Muscle layer of colon (tissue), 2 donors: ENCODE data around the gene SPRR2F.
"Not testable (repeated sequence)": the region's sequence is repeated elsewhere in the genome, so short reads cannot be mapped to it uniquely, and the experiment has no call there.

Experiments
- H3K27ac ChIP-seq: one replicate; pipeline ENCODE4 v1.7.0; 2013; ENCODE audit warnings: low read depth, mild to moderate bottlenecking, low read length, moderate library complexity
- H3K27me3 ChIP-seq, 2 donors: one replicate each; pipeline ENCODE4 v1.7.0; 2013; ENCODE audit warnings: low read length in 2 of 2, mild to moderate bottlenecking in 2 of 2; ENCODE audit not compliant: insufficient read depth in 2 of 2, control insufficient read depth in 1 of 2
- H3K36me3 ChIP-seq: one replicate; pipeline ENCODE4 v1.7.0; 2013; ENCODE audit warnings: mild to moderate bottlenecking, low read length; ENCODE audit not compliant: insufficient read depth
- H3K4me1 ChIP-seq: one replicate; pipeline ENCODE4 v1.7.0; 2013; ENCODE audit warnings: mild to moderate bottlenecking, low read length; ENCODE audit not compliant: insufficient read depth
- H3K4me3 ChIP-seq, 2 donors: one replicate each; pipeline ENCODE4 v1.7.0; 2013; ENCODE audit warnings: low read length in 2 of 2, low read depth in 1 of 2, mild to moderate bottlenecking in 1 of 2, moderate library complexity in 1 of 2
- H3K9ac ChIP-seq: one replicate; pipeline ENCODE4 v1.7.0; 2013; ENCODE audit warnings: low read length
- H3K9me3 ChIP-seq: one replicate; pipeline ENCODE4 v1.7.0; 2013; ENCODE audit warnings: mild to moderate bottlenecking, low read length
- donor health status: abdominal sarcoma.
- donor health status: Adenocarcinoma of cecum.

Gene SPRR2F, protein sequence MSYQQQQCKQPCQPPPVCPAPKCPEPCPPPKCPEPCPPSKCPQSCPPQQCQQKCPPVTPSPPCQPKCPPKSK

DNA sequence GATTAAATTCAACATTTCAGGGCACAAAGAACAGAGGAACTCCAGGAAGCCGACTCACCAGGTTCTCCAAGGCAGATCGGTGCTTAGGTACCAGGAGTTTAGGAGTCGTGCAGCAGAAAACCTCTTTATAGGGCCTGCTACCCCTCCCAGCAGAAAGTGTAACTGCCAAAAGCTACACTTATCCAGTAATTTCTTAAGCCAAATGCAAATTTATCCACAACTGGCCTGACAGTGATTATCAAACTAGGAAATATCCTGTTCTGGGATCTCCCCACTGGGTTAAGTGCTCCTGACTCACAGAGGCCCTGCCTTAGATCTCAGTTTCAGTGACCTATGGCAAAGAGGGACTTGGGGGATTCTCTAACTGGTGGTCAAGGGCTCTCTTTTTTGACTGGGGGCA is at the start of gene SPRR2F:
Gene SPRR2F (minus strand): TSS at position 101 of the 400 bp plus-strand sequence. CDS start 783 bp downstream, outside the sequence.
- H3K9ac ChIP-seq: no peak within 1 kb of the TSS
- H3K36me3 ChIP-seq: no peaks in the 10 kb centered on the region
- no peaks in the 10 kb centered on the region for H3K27me3 ChIP-seq
- no peaks in the 10 kb centered on the region for H3K4me1 ChIP-seq
- no peaks in the 10 kb centered on the region for H3K9me3 ChIP-seq
- no peak within 1 kb of the TSS for H3K4me3 ChIP-seq
- H3K27ac ChIP-seq: no peak within 1 kb of the TSS

GRCh38 chr1:153155541-153155940 is 42.2 kb upstream of the SPRR2F start:
- Histone ChIP-seq H3K4me1 (no peaks in the 10 kb centered on the region), H3K36me3 (no peaks in the 10 kb centered on the region), H3K27me3 (no peaks in the 10 kb centered on the region), H3K9me3 (peaks cover 3% of the 10 kb centered on the region), H3K9ac (no peak overlapping the region), H3K27ac (no peak overlapping the region), H3K4me3 (no peak overlapping the region)

DNA sequence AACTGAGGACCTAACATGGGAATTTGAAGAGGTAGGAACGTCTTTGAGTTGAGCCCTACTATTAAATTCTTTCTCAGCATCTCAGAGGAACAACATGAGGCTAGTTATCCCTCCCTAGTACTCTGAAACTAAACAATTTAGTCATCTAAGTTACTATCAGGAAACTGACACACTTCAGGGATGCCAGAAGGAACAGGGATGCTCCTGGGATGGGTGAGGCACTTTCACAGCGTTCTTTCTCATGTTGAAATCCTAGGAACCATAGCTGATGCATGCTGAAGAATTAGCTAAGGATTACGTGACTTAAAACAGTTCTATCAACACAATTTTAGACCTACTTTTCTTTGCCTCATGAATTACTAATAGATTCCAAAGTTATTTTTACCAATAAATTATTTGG is 39.2 kb upstream of the SPRR2F start:
- no peak overlapping the region for H3K27ac ChIP-seq
- no peaks in the 10 kb centered on the region for H3K27me3 ChIP-seq
- H3K9ac ChIP-seq: no peak overlapping the region
- no peaks in the 10 kb centered on the region for H3K4me1 ChIP-seq
- no peak overlapping the region for H3K4me3 ChIP-seq
- H3K9me3 ChIP-seq: no peaks in the 10 kb centered on the region
- H3K36me3 ChIP-seq: no peaks in the 10 kb centered on the region

GRCh38 chr1:153150846-153151245 is 37.5 kb upstream of the SPRR2F start, which contains the start of gene SPRR2G:
TSS of gene SPRR2G (minus strand) at chr1:153150890. CDS start at chr1:153150110, 780 bp downstream.
- no peaks in the 10 kb centered on the region for H3K4me1 ChIP-seq
- H3K9ac ChIP-seq: no peak within 1 kb of the TSS
- no peaks in the 10 kb centered on the region for H3K27me3 ChIP-seq
- H3K9me3 ChIP-seq: no peaks in the 10 kb centered on the region
- no peaks in the 10 kb centered on the region for H3K36me3 ChIP-seq
- no peak within 1 kb of the TSS for H3K4me3 ChIP-seq
- H3K27ac ChIP-seq: no peak within 1 kb of the TSS

- Histone ChIP-seq H3K36me3 (no peaks in the 10 kb centered on the region), H3K27me3 (no peaks in the 10 kb centered on the region), H3K9ac (no peak overlapping the region), H3K4me3 (no peak overlapping the region), H3K27ac (no peak overlapping the region), H3K9me3 (no peaks in the 10 kb centered on the region), H3K4me1 (no peaks in the 10 kb centered on the region)
These were observed 28.1 kb upstream of the SPRR2F start for GRCh38 chr1:153141377-153141776.

GRCh38 chr1:153140484-153140883 is 27.2 kb upstream of the SPRR2F start:
- Histone ChIP-seq H3K27ac (no peak overlapping the region), H3K4me3 (no peak overlapping the region), H3K36me3 (no peaks in the 10 kb centered on the region), H3K9ac (no peak overlapping the region), H3K27me3 (no peaks in the 10 kb centered on the region), H3K4me1 (no peaks in the 10 kb centered on the region), H3K9me3 (no peaks in the 10 kb centered on the region)

DNA sequence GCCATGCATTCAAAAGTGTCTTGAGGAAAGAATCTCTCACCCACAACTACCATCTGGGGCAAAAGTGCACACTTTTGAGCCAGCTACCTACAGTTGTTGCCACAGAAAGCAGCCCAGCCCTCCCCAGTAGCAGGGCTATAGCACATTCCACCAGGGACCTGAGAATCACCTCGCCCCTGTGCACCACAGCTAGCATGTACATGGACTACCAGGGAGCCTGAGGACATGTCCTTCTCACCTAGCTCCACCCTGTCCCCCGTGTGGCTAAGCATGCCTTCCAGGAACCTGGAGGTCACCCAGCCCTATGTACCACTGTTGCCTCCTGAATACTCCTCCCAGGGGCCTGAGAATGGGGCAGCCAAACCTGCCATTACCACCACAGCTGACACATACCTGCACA is 20.4 kb upstream of the SPRR2F start:
- Histone ChIP-seq H3K27ac (no peak overlapping the region), H3K36me3 (no peaks in the 10 kb centered on the region), H3K4me3 (no peak overlapping the region), H3K9me3 (no peaks in the 10 kb centered on the region), H3K27me3 (no peaks in the 10 kb centered on the region), H3K4me1 (no peaks in the 10 kb centered on the region), H3K9ac (no peak overlapping the region)

GRCh38 chr1:153133267-153133666 is 20.0 kb upstream of the SPRR2F start:
- Histone ChIP-seq H3K4me3 (no peak overlapping the region), H3K36me3 (no peaks in the 10 kb centered on the region), H3K9ac (no peak overlapping the region), H3K9me3 (no peaks in the 10 kb centered on the region), H3K4me1 (no peaks in the 10 kb centered on the region), H3K27me3 (no peaks in the 10 kb centered on the region), H3K27ac (no peak overlapping the region)

- H3K27me3 ChIP-seq, H3K4me3 ChIP-seq, H3K36me3 ChIP-seq, H3K27ac ChIP-seq, H3K9me3 ChIP-seq, H3K9ac ChIP-seq, H3K4me1 ChIP-seq: not testable (repeated sequence)
These were observed 15.4 kb upstream of the SPRR2F start for GRCh38 chr1:153128688-153129087.

GRCh38 chr1:153127296-153127695 is 14.0 kb upstream of the SPRR2F start:
- Histone ChIP-seq H3K9me3 (no peaks in the 10 kb centered on the region), H3K36me3 (no peaks in the 10 kb centered on the region), H3K9ac (no peak overlapping the region), H3K4me3 (no peak overlapping the region), H3K27me3 (no peaks in the 10 kb centered on the region), H3K27ac (no peak overlapping the region), H3K4me1 (no peaks in the 10 kb centered on the region)

- Histone ChIP-seq H3K27me3 (no peaks in the 10 kb centered on the region), H3K27ac (no peak overlapping the region), H3K4me1 (no peaks in the 10 kb centered on the region), H3K4me3 (no peak overlapping the region), H3K9me3 (no peaks in the 10 kb centered on the region), H3K9ac (no peak overlapping the region), H3K36me3 (no peaks in the 10 kb centered on the region)
These were observed 12.2 kb upstream of the SPRR2F start for GRCh38 chr1:153125536-153125935.

DNA sequence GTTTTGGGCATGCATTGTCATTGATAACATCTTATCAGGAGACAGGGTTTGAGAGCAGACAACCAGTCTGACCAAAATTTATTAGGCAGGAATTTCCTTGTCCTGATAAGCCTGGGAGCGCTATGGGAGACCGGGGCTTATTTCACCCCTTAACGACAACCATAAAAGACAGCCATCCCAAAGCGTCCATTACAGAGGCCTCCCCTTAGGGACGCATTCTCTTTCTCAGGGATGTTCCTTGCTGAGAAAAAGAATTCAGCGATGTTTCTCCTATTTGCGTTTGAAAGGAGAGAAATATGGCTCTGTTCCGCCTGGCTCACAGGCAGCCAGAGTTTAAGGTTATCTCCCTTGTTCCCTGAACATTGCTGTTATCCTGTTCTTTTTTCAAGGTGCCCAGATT is 10.5 kb upstream of the SPRR2F start:
- H3K36me3 ChIP-seq, H3K9me3 ChIP-seq, H3K27ac ChIP-seq, H3K4me1 ChIP-seq, H3K9ac ChIP-seq, H3K27me3 ChIP-seq, H3K4me3 ChIP-seq: not testable (repeated sequence)
